Stimulated activated naive CD4-positive, alpha-beta T cell treated with Interleukin-2 at 50 U/mL for 16 hours (primary cell): Measurements from ENCODE around the gene BSN.

ENCODE experiments used
- DNase-seq: peaks from one replicate; lab custom pipeline; 2025; lab: John Stamatoyannopoulos, UW

Gene BSN

DNA sequence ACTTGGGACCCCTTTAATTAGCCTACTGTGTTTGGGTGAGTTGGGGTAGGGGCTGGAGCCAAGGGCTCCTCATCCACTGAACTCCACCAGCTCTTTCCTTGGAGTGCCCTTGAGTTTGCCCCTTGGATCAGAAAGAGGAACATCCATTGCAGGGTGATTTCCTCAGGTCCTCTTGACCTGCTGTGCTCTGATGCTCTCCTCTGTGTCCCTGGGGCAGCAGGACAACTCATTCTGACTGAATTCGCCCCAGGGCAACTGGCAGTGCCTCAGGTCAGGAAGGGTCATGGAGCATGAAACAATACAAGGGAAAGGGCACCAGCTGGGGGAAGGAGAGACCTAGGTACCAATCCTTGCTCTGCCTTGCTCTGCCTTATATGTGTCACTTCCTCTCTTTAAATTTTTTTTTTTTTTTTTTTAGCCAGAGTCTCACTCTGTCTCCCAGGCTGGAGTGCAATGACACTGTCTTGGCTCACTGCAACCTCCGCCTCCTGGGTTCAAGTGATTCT lies 47.8 kb downstream of the BSN start:
- no peak for DNase-seq

DNA sequence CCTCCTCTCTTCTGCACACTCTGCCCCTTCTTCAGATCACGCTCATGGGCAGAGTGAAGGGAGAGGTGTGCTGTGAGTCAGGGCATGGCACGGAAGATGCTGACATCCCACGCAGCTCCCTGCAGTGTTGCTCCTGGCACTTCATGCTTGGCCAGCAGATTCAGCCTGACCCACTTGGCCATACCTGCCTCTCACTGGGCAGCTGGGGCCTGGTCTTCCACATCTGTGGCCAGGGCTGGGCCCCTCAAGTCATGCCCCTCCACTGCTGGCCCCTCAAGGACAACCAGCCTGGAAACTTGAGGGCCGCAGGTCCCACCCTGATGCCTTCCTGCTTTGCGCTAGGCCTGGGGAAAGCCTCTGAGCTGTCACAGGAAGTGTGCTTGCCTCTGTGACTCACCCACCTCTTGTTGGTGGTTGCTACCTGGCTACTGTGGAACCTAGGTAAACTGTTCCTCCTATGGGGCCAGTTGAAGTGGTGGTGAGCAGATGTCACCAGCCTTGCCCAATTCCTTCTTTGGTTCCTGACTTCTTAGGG lies 48.7 kb downstream of the BSN start:
- peak; percentile 45 for DNase-seq

DNA sequence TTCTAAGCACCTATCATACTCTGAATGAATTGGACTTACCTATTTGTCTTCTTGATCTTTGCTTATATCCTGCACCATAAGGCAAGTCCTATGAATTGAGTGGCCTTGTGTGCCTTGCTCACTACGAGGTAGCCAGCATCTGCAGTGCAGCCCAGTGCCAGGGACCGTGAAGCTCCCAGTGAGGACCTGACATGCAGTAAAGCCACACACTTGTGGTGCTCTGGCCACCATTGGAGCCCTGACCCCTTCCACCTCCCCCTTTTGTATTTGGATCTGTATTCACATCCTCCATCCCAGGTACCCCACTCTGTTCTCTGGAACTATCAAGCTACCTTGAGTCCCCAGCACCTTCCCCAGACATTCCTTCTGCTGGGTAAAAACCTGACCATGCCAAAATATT lies 52.1 kb downstream of the BSN start:
- no peak for DNase-seq

DNA sequence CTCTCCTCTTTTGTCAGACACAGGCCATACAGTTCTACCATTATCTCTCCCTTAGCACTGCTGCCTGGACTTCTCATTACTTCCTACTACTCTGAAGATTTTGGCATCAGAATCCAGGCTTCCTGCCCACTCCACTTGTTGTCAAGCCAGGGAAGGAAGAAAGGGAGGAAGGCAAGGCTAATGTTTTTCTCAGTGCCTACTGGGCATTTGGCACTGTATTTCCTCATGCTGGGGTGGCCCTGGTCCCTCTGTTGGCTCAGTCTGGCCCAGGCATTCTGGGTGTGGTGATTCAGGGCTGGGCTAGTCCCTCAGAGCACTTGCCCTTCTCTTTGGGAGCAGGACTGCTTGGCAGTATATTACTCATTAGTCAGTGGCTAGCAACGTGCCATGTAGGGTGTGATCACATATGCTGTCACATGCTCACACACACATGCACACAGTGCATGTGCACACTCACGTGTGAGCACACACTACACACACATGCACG lies 52.9 kb downstream of the BSN start:
- DNase-seq, result no peak

DNA sequence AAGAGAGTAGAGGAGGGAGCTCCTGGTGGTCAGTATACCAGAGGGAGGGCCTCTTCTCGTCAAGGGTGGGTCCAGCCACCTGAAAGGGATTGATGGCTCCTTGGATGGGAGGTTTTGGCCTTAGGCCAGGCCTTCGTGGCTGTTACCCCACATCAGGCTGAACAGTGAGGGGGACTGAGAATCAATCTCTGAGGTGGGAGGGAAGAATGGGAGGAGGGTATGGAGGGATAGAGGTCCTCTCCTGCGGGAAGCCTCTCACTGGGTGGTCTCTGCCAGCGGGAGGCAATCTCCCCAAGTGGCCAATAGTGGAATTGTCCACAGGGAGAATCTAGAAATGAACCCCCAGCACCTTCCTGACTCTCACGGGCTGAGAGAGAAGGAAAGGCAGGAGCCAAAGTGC lies 53.5 kb downstream of the BSN start:
- no peak for DNase-seq

DNA sequence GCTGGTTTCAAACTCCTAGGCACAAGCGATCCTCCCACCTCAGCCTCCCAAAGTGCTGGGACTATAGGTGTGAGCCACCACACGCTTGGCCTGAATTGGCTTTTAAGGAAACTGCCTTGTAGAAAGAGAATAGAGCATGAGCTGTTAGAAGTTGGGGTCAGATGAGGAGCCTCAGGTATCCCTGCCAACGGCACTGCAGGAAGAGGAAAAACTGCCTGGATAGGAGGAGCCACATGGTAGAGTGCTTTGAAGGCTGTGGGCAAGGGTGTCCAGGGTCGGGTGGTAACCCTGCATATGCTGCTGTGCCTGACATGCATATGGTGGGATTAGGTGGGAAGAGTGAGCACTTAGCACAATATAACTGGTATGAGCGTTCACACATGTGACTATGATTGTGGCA lies 55.0 kb downstream of the BSN start:
- no peak for DNase-seq

DNA sequence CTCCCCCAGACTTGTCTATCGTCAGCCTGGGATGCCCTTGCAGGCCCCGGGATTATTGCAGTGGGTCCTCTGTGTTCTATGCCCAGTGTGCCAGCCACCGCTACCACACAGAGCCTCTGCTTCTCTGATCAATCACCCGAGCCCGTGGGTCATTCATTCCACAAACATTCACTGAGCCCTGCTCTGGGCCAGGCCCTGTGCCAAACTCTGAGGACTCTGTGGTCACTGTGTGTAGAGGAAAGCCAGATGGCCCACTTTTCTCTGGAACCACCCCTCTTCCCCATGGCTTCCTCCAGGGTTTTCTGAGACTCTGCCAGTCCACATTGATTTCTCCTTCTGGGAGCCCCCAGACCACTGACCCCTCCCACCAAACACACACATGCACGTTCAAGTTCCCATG lies 55.5 kb downstream of the BSN start:
- DNase-seq, result no peak

DNA sequence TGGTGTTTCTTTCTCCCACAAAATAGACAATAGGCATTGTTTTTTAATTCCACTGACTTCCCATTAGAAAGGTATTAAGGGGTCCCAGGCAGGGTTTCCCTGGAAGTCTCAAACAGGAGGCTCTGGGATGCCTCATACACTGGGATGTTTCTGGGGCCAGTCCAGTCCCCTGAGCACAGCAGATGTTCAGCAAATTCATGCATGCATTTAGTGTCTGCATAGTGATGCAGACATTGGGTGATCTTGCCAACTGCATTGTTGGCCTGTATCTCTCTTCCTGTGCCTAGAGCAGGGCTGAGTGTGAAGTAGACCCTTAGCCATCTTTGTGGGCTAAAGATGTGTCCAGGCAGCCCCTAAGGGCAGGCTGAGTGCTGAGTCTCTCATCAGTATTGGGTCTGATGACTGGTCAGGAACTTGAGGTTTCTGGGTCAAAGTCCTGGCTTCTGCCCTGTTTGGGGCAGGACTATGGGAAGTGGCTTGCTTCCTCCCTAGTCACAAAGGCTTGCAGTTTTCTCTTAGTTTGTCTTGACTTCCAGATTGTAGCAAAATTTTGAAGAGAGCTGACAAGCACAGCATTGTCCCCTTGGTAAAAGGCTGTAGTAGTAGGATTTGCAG lies 56.5 kb downstream of the BSN start:
- DNase-seq, result no peak

DNA sequence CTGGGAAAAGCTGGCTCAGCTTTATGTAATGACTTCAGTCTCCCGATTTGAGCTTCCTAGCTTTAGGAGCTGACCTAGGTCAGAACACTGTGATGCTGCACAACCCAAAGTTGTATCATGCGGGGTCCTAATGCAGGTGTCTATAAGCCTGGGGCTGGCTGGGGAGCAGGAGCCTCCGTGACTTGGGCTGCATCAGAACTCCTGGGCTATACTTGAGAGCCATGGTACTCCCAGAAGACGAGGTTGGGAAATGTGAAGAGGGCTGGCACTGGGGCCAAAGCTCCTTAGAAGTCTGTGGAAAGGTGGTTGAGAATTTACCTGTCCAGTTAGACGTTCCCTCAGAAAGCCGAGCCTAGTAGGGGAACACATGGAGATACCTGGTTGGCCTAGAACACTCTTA lies 57.0 kb downstream of the BSN start:
- DNase-seq, result no peak

DNA sequence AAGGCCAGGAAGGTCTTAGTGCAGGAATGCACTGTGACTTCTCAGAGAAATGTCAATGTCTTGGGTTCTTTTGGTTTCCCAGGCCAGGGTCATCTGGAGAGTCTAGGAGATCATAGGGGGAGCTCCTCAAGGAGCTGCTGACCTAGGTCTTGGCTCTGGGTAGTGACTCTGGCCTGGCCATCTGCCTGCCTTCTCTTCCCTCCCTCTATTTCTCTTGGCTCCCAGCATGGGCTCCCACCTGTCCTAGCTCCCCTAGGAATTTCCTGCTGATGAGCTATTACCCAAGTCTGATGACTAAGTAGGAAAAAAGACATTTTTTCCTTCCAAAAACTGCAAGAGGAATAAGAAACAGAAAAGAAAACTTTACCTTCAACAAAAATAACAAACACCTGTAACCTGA lies 57.4 kb downstream of the BSN start:
- DNase-seq, result no peak

DNA sequence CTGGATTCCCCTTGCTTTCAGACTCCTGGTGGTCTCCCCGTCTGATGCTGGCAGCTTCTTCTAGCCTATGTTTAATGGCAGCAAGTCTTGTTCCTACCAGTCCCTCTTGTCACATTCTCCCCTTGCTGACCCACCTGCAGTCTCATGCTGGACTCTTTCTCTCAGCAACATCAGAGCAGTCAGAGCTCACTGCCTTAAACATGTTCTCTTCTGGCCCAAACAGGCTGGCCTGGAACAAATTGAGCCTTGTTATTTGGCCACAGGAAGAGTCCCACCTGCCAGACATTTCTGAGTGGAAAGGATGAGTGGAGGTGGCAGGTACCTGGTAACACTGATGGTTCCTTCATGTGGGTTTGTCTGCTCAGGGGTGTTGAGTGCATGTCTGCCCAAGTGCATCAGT lies 60.7 kb downstream of the BSN start:
- no peak for DNase-seq

DNA sequence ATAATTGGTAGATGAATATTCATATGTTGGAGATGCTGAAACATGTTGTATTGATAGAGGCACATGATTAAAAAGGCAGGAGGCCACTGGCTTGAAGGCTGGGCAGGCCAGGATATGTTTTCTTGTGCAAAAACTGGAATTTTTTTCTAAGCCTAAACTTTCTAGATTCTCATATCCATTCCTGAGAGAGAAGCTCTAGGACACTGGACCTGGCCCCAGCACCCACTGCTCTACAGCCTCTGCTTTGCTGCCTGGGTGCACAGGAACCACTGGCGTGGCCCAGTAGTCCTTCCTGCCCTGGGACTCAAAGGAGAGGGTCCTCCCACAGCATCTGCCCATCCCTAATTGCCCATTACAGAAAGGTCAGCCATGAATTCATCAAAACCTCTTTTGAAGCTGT lies 61.8 kb downstream of the BSN start:
- no peak for DNase-seq

DNA sequence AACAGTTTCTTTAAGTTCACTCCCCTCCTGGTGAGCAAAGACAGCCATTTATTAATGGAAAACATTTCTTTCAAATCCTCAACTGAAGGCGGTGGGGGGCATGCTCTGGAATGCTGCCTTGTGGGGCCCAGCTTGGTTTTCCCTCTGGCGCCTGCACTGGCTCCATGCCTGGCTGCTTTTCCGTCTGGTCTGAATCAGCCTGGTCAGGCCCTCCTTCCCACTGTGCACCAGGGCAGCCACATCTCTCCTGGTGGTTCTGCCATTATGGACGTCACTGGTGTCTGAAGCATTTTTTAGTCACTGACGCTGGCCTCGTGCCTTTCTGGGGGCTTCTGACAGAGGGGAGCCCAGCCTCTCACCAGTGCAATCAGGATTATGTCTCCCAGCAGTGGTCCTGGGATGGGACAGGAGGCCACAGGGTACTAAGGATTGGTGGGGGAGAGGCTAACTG lies 62.2 kb downstream of the BSN start:
- no peak for DNase-seq

DNA sequence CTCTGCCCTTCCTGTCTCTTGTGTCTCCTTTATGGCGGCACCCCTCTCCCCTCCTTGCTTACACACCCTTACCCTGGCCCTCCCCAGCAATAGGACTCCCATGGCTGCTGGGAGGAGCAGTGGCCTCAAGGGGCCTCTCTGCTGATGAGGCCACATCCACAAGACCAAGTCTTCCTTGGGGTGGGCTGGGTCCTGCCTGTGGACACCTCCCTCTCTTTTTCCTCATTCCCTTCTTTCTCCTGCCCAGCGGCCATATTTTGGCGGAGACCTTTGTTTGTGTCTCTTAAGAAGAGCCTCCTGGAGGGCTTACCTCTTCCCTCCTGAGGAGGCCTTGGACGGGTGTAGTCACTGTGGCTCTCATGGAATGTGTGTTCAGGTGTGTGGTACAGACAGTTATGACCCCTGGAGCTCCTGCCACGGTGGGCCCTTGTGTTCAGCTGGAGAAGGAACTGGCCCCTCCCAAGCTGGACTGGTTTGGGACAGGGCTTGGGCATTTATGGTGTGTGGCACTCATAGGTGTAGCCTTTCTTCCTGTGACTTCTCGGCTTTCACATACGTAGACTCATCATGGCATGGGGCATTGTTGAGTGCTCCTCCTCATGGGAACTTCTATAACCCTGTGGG lies 63.2 kb downstream of the BSN start:
- no peak for DNase-seq

DNA sequence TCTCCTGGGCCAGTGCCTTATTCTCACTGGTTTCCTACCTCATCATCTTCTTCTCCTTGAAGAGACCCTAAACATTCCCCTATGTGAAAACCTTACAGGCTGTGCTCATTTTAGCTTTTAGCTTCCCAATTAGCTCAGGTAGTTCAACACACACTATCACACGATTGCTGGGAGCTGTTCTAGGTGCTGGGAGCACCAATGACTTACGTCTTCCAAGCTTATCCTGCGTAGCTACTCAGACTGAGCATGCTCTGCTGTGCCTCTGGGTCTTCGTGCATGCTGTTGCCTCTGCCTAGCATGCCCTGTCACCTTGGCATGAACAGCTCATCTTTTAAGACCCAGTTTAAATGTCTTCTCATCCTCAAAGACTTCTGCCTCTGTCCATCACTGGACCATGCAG lies 64.1 kb downstream of the BSN start:
- DNase-seq, result no peak

DNA sequence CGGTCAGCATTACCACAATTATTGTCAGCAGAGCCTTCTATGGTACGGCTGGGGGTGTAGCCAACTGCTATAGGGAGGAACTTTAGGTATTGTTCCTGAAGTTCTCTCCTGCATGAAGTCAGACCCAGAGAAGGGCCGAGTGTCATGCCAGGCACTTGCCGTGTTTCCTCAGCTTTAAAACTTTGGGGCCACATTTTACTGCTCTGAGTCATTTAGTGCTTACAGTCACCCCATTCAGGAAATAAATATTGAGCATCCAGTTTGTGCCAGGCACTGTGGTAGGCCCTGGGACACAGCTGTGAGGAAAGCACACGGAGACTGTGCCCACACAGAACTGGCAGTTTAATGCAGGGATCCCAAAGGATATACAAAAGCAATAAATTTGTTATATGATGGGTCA lies 65.4 kb downstream of the BSN start:
- DNase-seq, result no peak

DNA sequence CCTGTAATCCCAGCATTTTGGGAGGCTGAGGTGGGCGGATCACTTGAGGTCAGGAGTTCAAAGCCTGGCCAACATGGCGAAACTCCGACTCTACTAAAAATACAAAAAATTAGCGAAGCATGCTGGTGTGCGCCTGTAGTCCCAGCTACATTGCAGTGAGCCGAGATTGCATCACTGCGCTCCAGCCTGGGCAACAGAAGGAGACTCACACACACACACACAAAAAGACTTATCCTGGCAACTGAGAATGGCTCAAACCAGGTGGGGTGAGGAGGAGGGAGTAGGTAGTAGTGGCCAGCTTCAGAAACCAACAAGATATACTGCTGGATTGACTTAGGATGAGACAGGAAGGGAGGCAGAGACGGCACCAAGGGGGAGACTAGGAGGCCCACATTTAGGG lies 66.5 kb downstream of the BSN start:
- no peak for DNase-seq

DNA sequence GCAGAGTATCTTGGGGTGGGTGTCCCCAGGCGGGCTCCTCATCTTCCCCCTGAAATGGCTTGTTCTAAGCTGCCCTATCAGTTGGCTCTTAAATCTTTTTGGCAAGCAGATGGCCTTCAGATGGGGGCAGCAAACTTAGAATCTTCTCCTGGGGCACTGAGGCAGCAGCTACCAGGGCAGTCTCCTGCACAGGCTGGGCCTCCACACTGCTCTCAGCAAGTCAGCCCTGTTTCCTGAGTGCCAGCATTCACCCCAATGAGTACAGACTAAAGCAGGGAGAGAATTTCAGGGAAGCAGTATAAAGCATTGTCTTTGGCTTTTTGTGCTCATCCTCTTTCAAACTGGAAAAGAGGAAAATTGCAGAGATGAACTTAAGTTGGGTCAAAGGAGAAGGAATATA lies 68.8 kb downstream of the BSN start:
- no peak for DNase-seq

DNA sequence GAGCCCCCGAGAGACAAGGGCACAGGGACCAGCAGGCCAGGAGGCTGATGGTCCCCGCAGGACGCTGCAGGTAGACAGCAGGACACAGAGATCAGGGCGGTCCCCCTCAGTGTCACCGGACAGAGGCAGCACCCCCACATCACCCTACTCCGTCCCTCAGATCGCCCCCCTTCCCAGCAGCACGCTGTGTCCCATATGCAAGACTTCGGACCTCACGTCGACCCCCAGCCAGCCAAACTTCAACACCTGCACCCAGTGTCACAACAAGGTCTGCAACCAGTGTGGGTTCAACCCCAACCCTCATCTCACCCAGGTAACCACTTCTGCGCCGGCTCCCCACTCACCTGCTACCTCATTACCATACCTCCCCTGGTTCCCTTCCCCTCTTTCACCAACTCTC lies 70.8 kb downstream of the BSN start:
- no peak for DNase-seq

DNA sequence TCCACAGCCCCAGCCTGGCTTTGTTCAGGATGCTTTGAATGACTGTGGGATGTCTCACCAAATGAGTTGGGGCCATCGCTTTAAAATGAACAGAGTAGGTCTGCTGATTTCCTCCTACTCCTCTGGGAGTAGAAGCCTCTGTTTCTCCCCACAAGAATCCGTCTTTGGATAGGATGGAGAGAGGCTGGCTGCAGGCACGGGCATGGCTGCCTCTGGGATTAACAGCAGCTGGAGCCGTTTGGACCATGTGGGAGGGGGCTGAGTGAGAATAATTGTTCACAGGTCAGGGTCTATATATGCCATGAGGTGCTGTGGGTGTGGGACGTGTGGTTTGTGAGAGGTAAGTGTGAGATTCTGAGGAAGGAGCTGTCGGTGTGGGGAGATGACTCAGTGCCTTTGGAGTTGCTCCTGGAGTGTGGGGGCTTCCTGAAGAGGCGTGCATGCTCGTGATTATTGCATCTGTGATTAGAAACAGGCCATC lies 71.9 kb downstream of the BSN start:
- DNase-seq, result no peak

DNA sequence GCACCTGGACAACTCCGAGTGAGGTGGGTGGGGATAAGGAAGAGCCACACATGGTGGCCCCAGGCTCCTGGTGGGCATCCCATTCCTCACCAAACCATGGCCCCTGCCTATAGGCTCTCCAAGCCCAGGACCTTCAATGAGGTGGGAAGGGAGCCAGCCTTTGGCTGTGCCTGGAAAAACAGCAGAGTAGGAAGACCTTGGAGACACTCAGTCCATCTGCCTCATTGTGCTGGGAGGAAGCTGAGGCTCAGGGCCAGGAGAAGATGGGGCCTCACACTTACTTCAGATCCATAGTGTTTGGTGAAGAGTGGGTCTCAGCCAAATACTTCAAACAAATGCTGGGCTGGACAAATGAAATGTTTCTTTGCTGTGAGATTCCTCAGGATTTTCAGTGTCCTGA lies 72.5 kb downstream of the BSN start:
- DNase-seq, result no peak

DNA sequence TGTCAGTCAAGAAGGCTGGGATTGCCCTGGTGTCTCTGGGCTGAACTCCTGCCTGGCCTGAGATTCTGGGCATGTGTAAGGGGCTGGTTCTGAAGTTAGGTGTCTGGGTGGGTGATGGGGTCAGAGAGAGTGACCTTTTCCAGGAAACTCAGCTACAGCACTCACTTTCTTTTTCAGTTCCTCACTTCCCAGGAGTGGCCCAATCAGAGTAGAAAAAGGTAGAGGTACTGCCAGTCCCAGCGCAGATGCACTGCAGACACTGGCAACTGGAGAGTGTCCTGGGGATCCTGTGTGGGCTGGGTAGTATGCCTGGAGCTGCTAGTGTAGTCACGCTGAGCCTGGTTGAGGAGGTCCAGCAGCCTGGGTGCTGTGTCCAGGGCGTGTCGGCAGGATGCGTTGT lies 73.4 kb downstream of the BSN start:
- no peak for DNase-seq

DNA sequence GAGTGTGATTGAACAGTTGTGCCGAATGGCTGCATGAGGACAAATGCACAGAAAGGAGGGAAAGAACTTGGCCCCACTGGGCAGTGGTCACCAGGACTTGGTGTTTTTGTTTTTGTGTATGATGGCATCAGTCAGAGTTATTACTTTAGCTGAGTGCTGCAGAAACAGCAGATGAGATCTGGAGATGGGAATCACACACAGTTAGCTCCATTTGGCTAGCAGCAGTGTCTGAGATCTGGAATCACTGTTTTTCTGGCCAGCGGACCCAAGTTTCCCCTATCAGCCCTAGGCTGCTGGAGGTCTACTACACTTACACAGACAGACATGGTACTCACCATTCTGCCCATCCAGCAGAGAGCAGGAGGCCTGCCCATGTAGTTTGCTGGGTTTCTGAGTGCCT lies 74.0 kb downstream of the BSN start:
- no peak for DNase-seq

DNA sequence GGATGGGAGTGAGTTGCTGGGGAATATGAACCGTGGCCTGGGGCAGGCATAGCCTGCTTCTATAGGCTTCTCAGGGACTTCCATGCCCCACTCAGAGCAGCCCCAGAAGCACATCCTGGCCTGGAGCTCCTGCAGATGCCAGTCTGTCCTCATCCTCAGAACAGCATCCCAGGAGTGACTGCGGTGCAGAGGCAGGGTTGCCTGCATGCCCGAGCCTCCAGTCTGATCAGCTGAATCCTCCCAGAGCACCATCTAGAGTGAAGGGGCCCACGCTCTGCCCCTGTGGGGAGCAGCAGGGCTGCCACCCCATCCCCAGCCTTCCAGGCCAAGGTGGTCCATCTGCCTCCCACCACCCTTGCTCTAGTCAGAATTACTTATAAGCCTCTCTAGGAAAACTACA lies 75.2 kb downstream of the BSN start:
- DNase-seq, result no peak
